Neural progenitor cell (in vitro differentiated cells): ENCODE measurements around the gene HTR6. TPM values are rescaled to one million over a fixed set of nuclear protein-coding genes. Genes with fewer than 3 reads are reported as not detected.
"Not testable (repeated sequence)": the region's sequence is repeated elsewhere in the genome, so short reads cannot be mapped to it uniquely, and the experiment has no call there.

Source experiments
- DNase-seq: peaks from one replicate; pipeline ENCODE4 v3.0.0-alpha.2; 2016; ENCODE audit warnings: low spot score
- H2AFZ ChIP-seq: fragments of 200-600 bp; sonication (generic); replicated peaks from 2 replicates; pipeline ENCODE4 v1.6.1; 2016; ENCODE audit warnings: antibody characterized with exemption
- H3F3A ChIP-seq: fragments of 200-600 bp; sonication (generic); 2 replicates; pipeline ENCODE4 v1.6.1; 2016; ENCODE audit warnings: antibody characterized with exemption, low read depth
- H3K27ac ChIP-seq: fragments of 200-600 bp; sonication (generic); 2 replicates; pipeline ENCODE4 v1.5.1; 2016; ENCODE audit warnings: mild to moderate bottlenecking
- H3K27me3 ChIP-seq: fragments of 200-600 bp; sonication (generic); 2 replicates; pipeline ENCODE4 v1.6.1; 2016; ENCODE audit warnings: mild to moderate bottlenecking, moderate library complexity
- H3K36me3 ChIP-seq: fragments of 200-600 bp; sonication (generic); 2 replicates; pipeline ENCODE4 v1.5.1; 2016
- H3K4me1 ChIP-seq: fragments of 200-600 bp; sonication (generic); 2 replicates; pipeline ENCODE4 v1.6.1; 2016; ENCODE audit warnings: mixed run types
- H3K4me2 ChIP-seq: fragments of 200-600 bp; sonication (generic); 2 replicates; pipeline ENCODE4 v1.6.1; 2016
- H3K4me3 ChIP-seq: fragments of 200-600 bp; sonication (generic); 2 replicates; pipeline ENCODE4 v1.5.1; 2016
- H3K79me2 ChIP-seq: fragments of 200-600 bp; sonication (generic); 2 replicates; pipeline ENCODE4 v1.6.1; 2016; ENCODE audit warnings: low read depth
- H3K9ac ChIP-seq: fragments of 200-600 bp; sonication (generic); 2 replicates; pipeline ENCODE4 v1.6.1; 2016
- H3K9me3 ChIP-seq: fragments of 200-600 bp; sonication (generic); 2 replicates; pipeline ENCODE4 v1.5.1; 2016; ENCODE audit warnings: low read depth
- H4K20me1 ChIP-seq: fragments of 200-600 bp; sonication (generic); 2 replicates; pipeline ENCODE4 v1.6.1; 2016; ENCODE audit warnings: low read depth
- H3K27ac Mint-ChIP-seq: 3 replicates; pipeline ENCODE4 v1.8.0; 2021; ENCODE audit warnings: mixed read lengths
- H3K27me3 Mint-ChIP-seq: 2 replicates; pipeline ENCODE4 v1.8.0; 2022; ENCODE audit warnings: low read depth, mild to moderate bottlenecking, inconsistent platforms, moderate library complexity, mixed read lengths; ENCODE audit not compliant: insufficient read depth
- H3K36me3 Mint-ChIP-seq: 3 replicates; pipeline ENCODE4 v1.8.0; 2021; ENCODE audit warnings: mixed read lengths
- H3K4me1 Mint-ChIP-seq: 3 replicates; pipeline ENCODE4 v1.8.0; 2021; ENCODE audit warnings: mixed read lengths
- H3K4me3 Mint-ChIP-seq: 3 replicates; pipeline ENCODE4 v1.8.0; 2021; ENCODE audit warnings: mild to moderate bottlenecking, moderate library complexity, mixed read lengths
- H3K9me3 Mint-ChIP-seq: 3 replicates; pipeline ENCODE4 v1.8.0; 2020; ENCODE audit warnings: mixed read lengths
- EZH2 ChIP-seq: fragments of 200-600 bp; sonication (generic); IDR thresholded peaks from 2 replicates; pipeline ENCODE4 v1.6.1; 2017; ENCODE audit warnings: antibody characterized with exemption, mild to moderate bottlenecking, moderate library complexity
- EZH2phosphoT487 ChIP-seq: fragments of 200-600 bp; sonication (generic); IDR thresholded peaks from 2 replicates; pipeline ENCODE4 v1.6.1; 2017; ENCODE audit warnings: antibody characterized with exemption
- total RNA-seq: library from RNA; depleted of rRNA; stranded (reverse); fragments of >200 nt; gene quantifications from 2 replicates; pipeline ENCODE4 v1.2.3, GENCODE V29; 2015; ENCODE audit warnings: low replicate concordance
- TF ChIP-seq, protein P1 (sequence below): fragments of 200-600 bp; sonication (generic); IDR thresholded peaks from 2 replicates; pipeline ENCODE4 v1.5.1; 2017; ENCODE audit warnings: antibody characterized with exemption, mild to moderate bottlenecking

The HTR6 gene
- total RNA-seq, 1 donor from 2014 or later = not detected

DNA sequence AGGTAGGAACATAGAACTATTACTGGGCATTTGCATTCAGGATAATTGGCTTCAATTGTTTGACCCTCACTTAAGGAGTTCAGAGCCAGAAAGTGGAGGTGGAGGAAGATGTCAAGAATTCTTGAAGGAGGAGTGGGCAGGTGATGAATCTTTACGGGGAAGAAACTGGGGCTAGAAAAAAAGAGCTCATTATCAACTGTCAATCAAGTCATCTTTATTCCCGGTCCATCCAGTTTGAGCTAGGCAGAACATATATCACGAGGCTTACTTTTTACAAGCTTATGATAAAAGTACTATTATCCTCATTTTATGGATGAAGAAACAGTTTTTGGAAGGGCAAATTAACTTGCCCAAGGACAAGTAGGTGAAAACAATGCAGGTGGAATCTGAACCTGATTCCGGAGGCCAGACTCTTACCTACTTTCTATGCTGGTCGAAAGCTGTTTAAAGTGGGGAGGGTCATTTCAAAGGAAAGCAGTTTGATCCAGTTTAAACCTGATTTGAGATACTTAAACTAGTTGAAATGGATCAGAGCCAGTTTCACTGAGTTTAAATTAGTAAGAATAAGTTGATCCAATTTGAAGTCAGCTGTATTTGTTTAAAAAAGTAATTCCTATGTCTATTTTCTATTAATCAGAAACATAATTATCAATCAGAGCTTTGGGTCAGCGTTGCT, 33.8 kb upstream of the HTR6 start:
- Mint-ChIP-seq H3K9me3 (no peaks in the 10 kb centered on the region), H3K27me3 (peaks cover 2% of the 10 kb centered on the region), H3K36me3 (peaks cover 14% of the 10 kb centered on the region), H3K4me3 (no peak overlapping the region), H3K4me1 (no peaks in the 10 kb centered on the region), H3K27ac (no peak overlapping the region)
- H3K4me2 ChIP-seq = no peak overlapping the region
- no peaks in the 10 kb centered on the region for H3K36me3 ChIP-seq
- H3K9me3 ChIP-seq = no peaks in the 10 kb centered on the region
- H3K4me3 ChIP-seq = no peak overlapping the region
- no peak for DNase-seq
- no peak overlapping the region for H3K27ac ChIP-seq
- no peaks in the 10 kb centered on the region for H3K4me1 ChIP-seq
- TF ChIP-seq, protein P1, sequence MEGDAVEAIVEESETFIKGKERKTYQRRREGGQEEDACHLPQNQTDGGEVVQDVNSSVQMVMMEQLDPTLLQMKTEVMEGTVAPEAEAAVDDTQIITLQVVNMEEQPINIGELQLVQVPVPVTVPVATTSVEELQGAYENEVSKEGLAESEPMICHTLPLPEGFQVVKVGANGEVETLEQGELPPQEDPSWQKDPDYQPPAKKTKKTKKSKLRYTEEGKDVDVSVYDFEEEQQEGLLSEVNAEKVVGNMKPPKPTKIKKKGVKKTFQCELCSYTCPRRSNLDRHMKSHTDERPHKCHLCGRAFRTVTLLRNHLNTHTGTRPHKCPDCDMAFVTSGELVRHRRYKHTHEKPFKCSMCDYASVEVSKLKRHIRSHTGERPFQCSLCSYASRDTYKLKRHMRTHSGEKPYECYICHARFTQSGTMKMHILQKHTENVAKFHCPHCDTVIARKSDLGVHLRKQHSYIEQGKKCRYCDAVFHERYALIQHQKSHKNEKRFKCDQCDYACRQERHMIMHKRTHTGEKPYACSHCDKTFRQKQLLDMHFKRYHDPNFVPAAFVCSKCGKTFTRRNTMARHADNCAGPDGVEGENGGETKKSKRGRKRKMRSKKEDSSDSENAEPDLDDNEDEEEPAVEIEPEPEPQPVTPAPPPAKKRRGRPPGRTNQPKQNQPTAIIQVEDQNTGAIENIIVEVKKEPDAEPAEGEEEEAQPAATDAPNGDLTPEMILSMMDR = no peak
- TF ChIP-seq EZH2 (no peak), EZH2phosphoT487 (no peak)
- H3K9ac ChIP-seq = no peak overlapping the region
- H4K20me1 ChIP-seq = no peaks in the 10 kb centered on the region
- H3F3A ChIP-seq = no peaks in the 10 kb centered on the region
- no peaks in the 10 kb centered on the region for H3K79me2 ChIP-seq
- H3K27me3 ChIP-seq = no peaks in the 10 kb centered on the region
- H2AFZ ChIP-seq = no peak overlapping the region

DNA sequence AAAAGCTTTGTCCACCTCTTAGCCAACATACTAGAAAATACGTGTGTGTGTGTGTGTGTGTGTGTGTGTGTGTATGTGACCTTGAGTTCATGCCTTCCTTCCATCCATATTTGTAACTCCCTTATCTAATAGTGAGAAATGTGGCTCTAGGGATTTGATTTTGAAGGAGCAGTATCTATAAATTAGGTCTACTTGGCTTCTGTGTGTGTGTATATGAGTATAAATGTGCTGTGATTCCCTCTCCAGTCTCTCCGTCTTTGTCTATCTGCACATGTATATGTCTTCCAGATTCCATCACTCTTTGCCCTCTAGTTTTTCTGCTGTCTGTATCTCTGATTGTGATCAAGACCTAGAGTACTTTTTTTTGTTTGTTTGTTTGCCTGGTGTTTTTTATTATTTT, 32.5 kb upstream of the HTR6 start:
- Histone ChIP-seq H4K20me1 (no peaks in the 10 kb centered on the region), H3F3A (no peaks in the 10 kb centered on the region), H3K36me3 (no peaks in the 10 kb centered on the region), H3K27ac (no peak overlapping the region), H3K4me2 (no peak overlapping the region), H2AFZ (no peak overlapping the region), H3K4me1 (no peaks in the 10 kb centered on the region), H3K27me3 (no peaks in the 10 kb centered on the region), H3K9me3 (no peaks in the 10 kb centered on the region), H3K9ac (no peak overlapping the region), H3K79me2 (no peaks in the 10 kb centered on the region), H3K4me3 (no peak overlapping the region)
- H3K4me1 Mint-ChIP-seq = no peaks in the 10 kb centered on the region
- TF ChIP-seq EZH2 (no peak), EZH2phosphoT487 (no peak)
- TF ChIP-seq, protein P1 = no peak
- H3K9me3 Mint-ChIP-seq = no peaks in the 10 kb centered on the region
- H3K27ac Mint-ChIP-seq = no peak overlapping the region
- no peak for DNase-seq
- H3K27me3 Mint-ChIP-seq = peaks cover 2% of the 10 kb centered on the region
- peaks cover 13% of the 10 kb centered on the region for H3K36me3 Mint-ChIP-seq
- H3K4me3 Mint-ChIP-seq = no peak overlapping the region

DNA sequence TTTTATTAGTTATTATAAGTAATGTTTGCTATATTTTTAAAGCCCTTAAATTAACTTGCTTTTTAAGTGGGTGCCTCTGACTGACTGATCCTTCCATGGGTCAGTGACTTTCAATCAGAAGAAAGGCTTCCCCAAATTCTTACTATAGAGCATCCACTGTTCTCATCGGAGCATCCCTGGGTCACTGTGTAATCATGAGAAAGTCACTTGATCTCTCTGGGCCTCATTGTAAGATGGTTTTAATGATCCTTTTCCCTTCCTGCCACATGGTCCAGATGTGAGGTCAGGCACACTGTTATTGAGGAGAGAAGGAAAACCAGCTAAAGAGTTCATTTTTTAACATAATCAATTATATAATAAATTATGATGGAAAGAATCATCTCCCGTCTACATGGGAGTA, 31.6 kb upstream of the HTR6 start:
- no peak for DNase-seq
- Histone ChIP-seq H3K9ac (no peak overlapping the region), H3K4me2 (no peak overlapping the region), H3K4me1 (no peaks in the 10 kb centered on the region), H3K79me2 (no peaks in the 10 kb centered on the region), H3K36me3 (no peaks in the 10 kb centered on the region), H3F3A (no peaks in the 10 kb centered on the region), H3K27me3 (no peaks in the 10 kb centered on the region), H3K4me3 (no peak overlapping the region), H2AFZ (no peak overlapping the region), H3K27ac (no peak overlapping the region), H4K20me1 (no peaks in the 10 kb centered on the region), H3K9me3 (no peaks in the 10 kb centered on the region)
- TF ChIP-seq EZH2phosphoT487 = no peak
- TF ChIP-seq, protein P1 = no peak
- no peak for TF ChIP-seq EZH2
- Mint-ChIP-seq H3K36me3 (peaks cover 7% of the 10 kb centered on the region), H3K27me3 (peaks cover 2% of the 10 kb centered on the region), H3K27ac (no peak overlapping the region), H3K4me1 (no peaks in the 10 kb centered on the region), H3K4me3 (no peak overlapping the region), H3K9me3 (no peaks in the 10 kb centered on the region)

DNA sequence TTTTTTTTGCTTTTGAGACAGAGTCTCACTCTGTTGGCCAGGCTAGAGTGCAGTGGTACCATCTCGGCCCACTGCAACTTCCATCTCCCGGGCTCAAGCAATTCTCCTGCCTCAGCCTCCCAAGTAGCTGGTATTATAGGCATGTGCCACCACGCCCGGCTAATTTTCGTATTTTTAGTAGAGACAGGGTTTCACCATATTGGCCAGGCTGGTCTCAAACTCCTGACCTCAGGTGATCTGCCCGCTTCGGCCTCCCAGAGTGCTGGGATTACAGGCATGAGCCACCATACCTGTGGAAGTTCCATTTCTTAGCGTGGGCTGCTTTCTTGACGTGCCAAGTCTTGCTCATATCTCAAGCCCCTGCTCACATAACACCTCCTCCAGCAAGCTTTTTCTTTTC, 29.6 kb upstream of the HTR6 start:
- not testable (repeated sequence) for H3K36me3 Mint-ChIP-seq, H3K36me3 ChIP-seq, H3K4me2 ChIP-seq, H3K4me1 ChIP-seq, H3K27ac ChIP-seq, H3K4me3 Mint-ChIP-seq, H3F3A ChIP-seq, H3K27ac Mint-ChIP-seq, H3K27me3 Mint-ChIP-seq, H3K27me3 ChIP-seq, H4K20me1 ChIP-seq, H3K9ac ChIP-seq, H3K9me3 Mint-ChIP-seq, H3K4me1 Mint-ChIP-seq, H2AFZ ChIP-seq, H3K9me3 ChIP-seq, H3K79me2 ChIP-seq, H3K4me3 ChIP-seq, DNase-seq
